HG02938 (cell line): ENCODE measurements around the gene DLG2.

Experiments used
- ATAC-seq: cut with Tn5 transposase; IDR thresholded peaks from one replicate; pipeline ENCODE4 v1.9.1; 2021; ENCODE audit warnings: mild to moderate bottlenecking, moderate library complexity; ENCODE audit not compliant: unreplicated experiment

The DLG2 gene

DNA sequence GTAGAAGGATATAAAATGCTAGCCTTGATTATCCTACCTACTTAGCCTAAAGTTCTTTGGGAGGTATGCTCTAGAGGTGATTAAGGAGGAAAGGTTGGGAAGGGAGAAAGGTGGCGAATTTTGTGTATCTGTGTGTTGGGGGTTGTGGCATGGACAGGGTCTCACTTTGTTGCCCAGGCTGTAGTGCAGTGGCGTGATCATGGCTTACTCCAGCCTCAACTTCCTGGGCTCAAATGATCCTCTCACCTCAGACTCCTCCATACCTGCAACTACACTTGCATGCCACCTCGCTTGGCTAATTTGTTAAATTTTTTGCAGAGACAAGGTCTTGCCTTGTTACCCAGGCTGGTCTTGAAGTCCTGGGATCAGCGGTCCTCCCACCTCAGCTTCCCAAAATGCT, 1094.8 kb downstream of the DLG2 start:
- ATAC-seq, result no peak

DNA sequence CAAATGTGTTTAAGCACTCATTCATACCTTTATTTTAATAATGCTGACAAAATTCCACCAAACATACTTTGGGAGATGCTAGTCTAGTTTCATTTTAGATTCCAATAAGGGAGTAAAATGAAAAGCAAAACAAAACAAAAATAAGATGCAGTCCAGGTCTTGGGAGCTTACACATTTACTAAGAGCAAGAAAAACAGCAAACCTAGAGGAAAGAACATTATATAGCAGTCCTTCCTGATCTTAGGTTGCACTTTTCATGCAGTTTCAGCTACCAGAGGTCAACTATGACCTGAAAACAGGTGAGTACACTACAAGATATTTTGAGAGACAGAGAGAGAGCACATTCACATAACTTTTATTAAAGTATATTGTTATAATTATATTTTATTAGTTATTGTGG, 1100.9 kb downstream of the DLG2 start:
- ATAC-seq, result no peak

DNA sequence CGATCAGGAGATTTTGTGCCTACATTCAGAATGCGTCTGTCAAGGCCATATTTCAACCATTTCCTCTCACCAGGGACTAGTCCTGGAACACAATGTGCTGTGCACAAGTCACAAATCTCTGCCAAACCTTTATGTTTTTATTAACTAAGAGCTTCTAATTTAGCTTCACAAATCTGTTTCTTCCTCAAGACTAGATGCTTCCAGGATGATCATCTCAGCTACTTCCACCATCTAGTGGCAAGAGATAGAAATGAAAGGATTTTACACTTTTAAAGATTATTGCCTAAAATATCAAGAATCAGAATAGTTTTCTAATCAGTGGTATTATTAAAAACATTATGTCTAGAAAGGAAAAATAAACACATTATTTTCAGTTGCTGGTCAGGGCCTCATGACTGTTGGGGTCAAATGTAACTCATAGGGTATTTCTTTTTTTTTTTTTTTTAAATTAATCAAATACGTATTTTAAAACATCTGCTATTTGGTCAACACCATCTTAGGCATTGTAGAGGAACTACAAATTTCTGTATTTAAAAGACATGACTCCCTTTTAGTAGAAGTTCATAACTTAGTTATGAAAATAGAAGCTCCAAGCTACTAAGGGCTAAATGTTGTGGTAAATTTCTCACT, 1102.6 kb downstream of the DLG2 start:
- no peak for ATAC-seq

- no peak for ATAC-seq
Observed at GRCh38 chr11:84522331-84522730, 1104.8 kb downstream of the DLG2 start.

GRCh38 chr11:84518631-84519183, 1108.4 kb downstream of the DLG2 start:
- ATAC-seq, result no peak

GRCh38 chr11:84514436-84514835, 1112.7 kb downstream of the DLG2 start:
- ATAC-seq, result no peak

GRCh38 chr11:84503503-84503902, 1123.6 kb downstream of the DLG2 start:
- ATAC-seq, result no peak

- no peak for ATAC-seq
Observed at GRCh38 chr11:84501750-84502149, 1125.4 kb downstream of the DLG2 start.

DNA sequence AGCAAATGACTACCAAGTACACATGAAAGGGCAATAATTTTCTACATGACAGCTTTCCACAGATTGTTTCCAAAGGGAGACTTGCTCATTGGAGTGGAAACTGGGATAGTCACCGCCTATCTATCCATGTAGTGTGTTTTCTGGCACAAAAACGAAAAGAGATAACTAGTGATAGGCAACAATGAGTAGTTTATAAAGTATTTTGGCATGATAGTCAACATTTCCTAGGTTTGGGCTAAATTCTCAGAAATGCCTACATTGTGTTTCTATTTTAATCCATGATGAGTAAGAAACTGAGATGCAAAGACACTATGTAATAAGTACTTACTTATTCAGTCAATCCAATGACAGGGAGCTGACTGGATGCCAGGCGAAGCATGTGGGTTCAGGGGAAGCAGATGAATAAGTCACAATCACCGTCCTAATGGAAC, 1129.1 kb downstream of the DLG2 start:
- no peak for ATAC-seq

- ATAC-seq, result no peak
Observed at GRCh38 chr11:84497181-84497580, 1130.0 kb downstream of the DLG2 start.

DNA sequence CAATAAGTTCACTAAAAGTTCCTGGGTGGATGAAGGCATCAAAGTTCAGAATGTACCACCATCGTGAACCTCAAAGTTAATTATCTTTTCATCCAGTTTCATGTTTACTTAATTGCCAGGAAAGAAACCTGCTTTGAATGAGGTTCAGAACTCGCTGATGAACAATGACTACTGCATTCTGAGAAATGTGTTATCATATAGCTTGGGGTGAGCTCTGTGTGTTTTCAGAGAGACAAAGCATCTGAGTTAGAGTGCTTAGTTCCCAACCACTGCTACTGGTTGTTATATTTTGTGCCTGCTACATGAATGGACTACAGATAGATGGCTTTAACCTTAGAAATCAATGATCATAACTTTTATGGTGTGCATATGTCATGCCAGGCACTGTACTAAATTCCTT, 1131.0 kb downstream of the DLG2 start:
- no peak for ATAC-seq

- no peak for ATAC-seq
Observed at GRCh38 chr11:84480131-84480530, 1147.0 kb downstream of the DLG2 start.

- ATAC-seq, result no peak
Observed at GRCh38 chr11:84476581-84476980, 1150.6 kb downstream of the DLG2 start.

GRCh38 chr11:84471501-84471900, 1155.6 kb downstream of the DLG2 start:
- ATAC-seq, result no peak

DNA sequence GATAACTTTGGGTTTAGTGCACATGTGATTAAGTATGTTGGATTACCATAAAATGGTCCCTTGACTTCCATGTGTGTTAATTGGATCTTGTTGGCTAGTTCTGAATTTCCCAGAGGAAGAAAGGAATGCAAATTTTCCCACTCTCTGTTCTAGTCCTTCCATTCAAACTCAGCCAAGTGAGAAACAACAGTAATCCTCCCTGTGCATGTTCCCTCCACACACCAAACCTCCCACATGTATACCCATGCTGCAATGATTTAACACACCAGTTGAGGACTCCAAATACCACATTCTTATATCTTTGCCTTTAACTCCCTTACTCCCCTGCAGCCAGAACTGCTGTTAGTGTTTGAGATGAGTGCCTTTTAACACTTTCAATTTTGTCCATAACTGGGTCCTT, 1158.9 kb downstream of the DLG2 start:
- no peak for ATAC-seq

GRCh38 chr11:84465040-84465439, 1162.1 kb downstream of the DLG2 start:
- no peak for ATAC-seq

- no peak for ATAC-seq
Observed at GRCh38 chr11:84455691-84456090, 1171.5 kb downstream of the DLG2 start.

- ATAC-seq, result no peak
Observed at GRCh38 chr11:84452211-84452610, 1174.9 kb downstream of the DLG2 start.

- ATAC-seq, result no peak
Observed at GRCh38 chr11:84438565-84438964, 1188.6 kb downstream of the DLG2 start.

DNA sequence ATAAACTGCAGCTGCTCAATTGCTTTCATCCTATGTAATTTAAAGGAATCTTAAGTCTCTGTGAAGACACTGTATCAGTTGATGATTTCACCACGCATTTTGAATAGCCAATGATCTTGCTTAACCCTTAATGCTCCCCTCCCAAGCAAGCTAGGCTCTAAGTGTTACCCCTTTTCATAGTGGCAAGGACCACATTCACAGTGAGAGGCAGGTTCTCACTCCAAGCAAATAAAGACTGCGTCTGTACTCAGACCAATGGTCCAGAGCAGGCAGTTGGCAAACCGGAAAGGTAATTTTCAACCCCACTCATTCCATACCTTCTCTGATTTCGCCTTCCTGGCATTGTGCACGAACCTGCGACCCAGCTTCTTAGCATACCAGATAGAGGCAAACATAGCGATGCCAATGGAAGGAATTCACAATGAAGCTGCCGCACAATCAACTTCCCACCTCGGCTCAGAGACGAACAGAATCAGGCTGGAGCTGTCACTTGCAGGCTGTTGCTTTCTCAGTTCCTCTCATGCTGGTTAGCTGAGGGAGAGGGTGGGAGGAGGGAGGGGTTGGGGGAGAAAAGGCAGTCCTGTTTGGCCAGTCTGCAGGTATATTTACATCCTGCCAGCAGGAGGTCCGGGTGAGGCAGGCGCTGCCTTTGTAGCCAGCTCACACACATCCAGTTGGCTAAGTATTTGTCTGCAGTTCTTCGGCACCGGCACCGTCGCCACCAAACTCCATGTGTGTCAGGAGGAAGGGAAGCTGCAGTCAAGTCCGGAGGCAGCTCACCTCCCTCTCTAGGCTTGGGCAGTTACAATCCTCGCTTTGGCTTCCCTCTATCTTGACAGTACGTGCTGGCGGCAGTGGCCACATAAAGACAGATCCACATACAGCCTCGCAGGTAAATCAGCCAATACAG, 1189.8 kb downstream of the DLG2 start:
- ATAC-seq, result peak; percentile 92

DNA sequence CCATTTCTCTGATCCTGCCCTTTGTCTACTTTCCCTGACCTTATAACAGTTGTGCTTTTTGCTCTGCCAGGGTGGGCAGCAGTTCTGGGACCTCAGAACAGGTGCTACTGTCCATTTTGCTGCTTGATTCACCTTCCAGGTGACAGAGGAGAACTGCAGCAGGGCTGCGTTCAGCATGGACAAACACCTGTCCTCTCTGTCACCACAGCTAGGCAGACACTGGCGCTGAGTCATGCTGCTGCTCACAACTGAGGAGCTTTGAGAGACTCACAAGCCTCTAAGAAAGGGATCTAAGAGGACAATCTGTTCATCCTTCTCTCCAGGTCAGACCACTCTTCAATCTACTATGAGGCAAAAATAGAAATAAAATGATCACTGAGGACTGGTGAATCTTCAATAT, 1196.5 kb downstream of the DLG2 start:
- ATAC-seq, result no peak

- ATAC-seq, result no peak
Observed at GRCh38 chr11:84425673-84426072, 1201.5 kb downstream of the DLG2 start.
